ENCODE data around the gene UBL5.
A peak's percentile ranks its signal among the peaks of the same experiment; 100 is the strongest.

UBL5 gene

GRCh38 chr19:9847087-9847671 is 19.5 kb downstream of the UBL5 start:
- no peaks in the 10 kb centered on the region for H3K27me3 ChIP-seq (ENCODE audit: control insufficient read depth, insufficient read depth, low read length)
- H3K9ac ChIP-seq: no peak overlapping the region
- H3K9me3 ChIP-seq (ENCODE audit: control insufficient read depth, low read length): no peaks in the 10 kb centered on the region
- no peaks in the 10 kb centered on the region for H3K36me3 ChIP-seq (ENCODE audit: control insufficient read depth, insufficient read depth, low read length)
- no peak for TF ChIP-seq CTCF (IDR thresholded peaks at IDR 0.05)
- no peak overlapping the region for H3K27ac ChIP-seq
- H3K4me3 ChIP-seq (ENCODE audit: low read depth, low read length): no peak overlapping the region
- H3K79me2 ChIP-seq: peaks cover 21% of the 10 kb centered on the region
- H3K4me1 ChIP-seq: no peaks in the 10 kb centered on the region
- H3K4me2 ChIP-seq (ENCODE audit: low read length): no peak overlapping the region
- no peak overlapping the region for H2AFZ ChIP-seq

- TF ChIP-seq CTCF (IDR thresholded peaks at IDR 0.05): peak; percentile 55
- peaks cover 15% of the 10 kb centered on the region for H3K79me2 ChIP-seq
- H3K4me2 ChIP-seq (ENCODE audit: low read length): no peak overlapping the region
- no peak overlapping the region for H2AFZ ChIP-seq
- no peak overlapping the region for H3K27ac ChIP-seq
- no peaks in the 10 kb centered on the region for H3K36me3 ChIP-seq (ENCODE audit: control insufficient read depth, insufficient read depth, low read length)
- no peak overlapping the region for H3K4me3 ChIP-seq (ENCODE audit: low read depth, low read length)
- H3K27me3 ChIP-seq (ENCODE audit: control insufficient read depth, insufficient read depth, low read length): no peaks in the 10 kb centered on the region
- H3K9me3 ChIP-seq (ENCODE audit: control insufficient read depth, low read length): no peaks in the 10 kb centered on the region
- no peak overlapping the region for H3K9ac ChIP-seq
- H3K4me1 ChIP-seq: no peaks in the 10 kb centered on the region
Measured at GRCh38 chr19:9848060-9848459, 20.3 kb downstream of the UBL5 start.

DNA sequence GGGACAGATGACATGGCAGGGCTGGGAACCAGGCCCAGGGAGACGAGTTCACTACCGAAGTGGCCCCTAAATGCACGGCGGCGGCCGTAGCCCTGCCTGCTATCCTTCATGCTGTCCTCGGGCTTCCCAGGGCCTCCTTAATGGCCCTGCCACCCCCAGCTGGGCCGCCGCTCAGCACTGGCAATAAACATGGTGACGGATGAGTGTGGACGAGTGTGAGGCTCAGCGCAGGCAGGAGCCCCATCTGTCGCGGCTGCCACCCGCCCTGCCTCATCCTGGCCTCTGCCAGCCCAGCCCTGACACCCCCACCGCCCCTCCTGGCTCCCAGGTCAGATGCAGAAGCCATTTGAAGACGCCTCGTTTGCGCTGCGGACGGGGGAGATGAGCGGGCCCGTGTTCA is 21.0 kb downstream of the UBL5 start:
- Histone ChIP-seq H3K27ac (no peak overlapping the region), H3K9me3 (ENCODE audit: control insufficient read depth, low read length) (no peaks in the 10 kb centered on the region), H2AFZ (no peak overlapping the region), H3K79me2 (peaks cover 15% of the 10 kb centered on the region), H3K4me3 (ENCODE audit: low read depth, low read length) (no peak overlapping the region), H3K4me1 (no peaks in the 10 kb centered on the region), H3K4me2 (ENCODE audit: low read length) (no peak overlapping the region), H3K27me3 (ENCODE audit: control insufficient read depth, insufficient read depth, low read length) (no peaks in the 10 kb centered on the region), H3K36me3 (ENCODE audit: control insufficient read depth, insufficient read depth, low read length) (no peaks in the 10 kb centered on the region), H3K9ac (no peak overlapping the region)
- no peak for TF ChIP-seq CTCF (IDR thresholded peaks at IDR 0.05)

DNA sequence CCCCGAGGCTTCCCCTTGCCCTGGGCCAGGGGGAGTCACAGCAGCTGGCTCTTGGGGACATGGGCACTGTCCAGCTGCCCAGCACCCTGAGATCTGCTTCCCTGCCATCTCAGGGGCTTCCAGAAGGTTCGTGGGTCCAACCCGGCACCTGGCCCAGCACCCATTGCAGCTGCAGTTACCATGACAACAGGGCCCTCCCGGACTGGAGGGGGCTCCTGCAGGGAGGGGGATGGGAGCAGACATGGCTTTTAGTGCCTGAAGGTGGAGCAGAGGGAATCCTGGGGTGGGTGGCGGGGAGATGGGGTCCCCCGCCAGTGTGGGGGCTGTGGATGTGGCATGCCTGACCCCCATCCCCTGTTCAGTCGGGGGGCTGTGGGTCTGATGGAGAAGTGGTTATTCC is 22.1 kb downstream of the UBL5 start:
- Histone ChIP-seq H3K4me1 (no peaks in the 10 kb centered on the region), H3K79me2 (peaks cover 8% of the 10 kb centered on the region), H3K4me2 (ENCODE audit: low read length) (no peak overlapping the region), H3K36me3 (ENCODE audit: control insufficient read depth, insufficient read depth, low read length) (no peaks in the 10 kb centered on the region), H3K4me3 (ENCODE audit: low read depth, low read length) (no peak overlapping the region), H3K9ac (no peak overlapping the region), H2AFZ (no peak overlapping the region), H3K9me3 (ENCODE audit: control insufficient read depth, low read length) (no peaks in the 10 kb centered on the region), H3K27me3 (ENCODE audit: control insufficient read depth, insufficient read depth, low read length) (no peaks in the 10 kb centered on the region), H3K27ac (no peak overlapping the region)
- TF ChIP-seq CTCF (IDR thresholded peaks at IDR 0.05): no peak

- no peak for TF ChIP-seq CTCF (IDR thresholded peaks at IDR 0.05)
- no peak overlapping the region for H3K27ac ChIP-seq
- H3K36me3 ChIP-seq (ENCODE audit: control insufficient read depth, insufficient read depth, low read length): no peaks in the 10 kb centered on the region
Measured at GRCh38 chr19:9850235-9850959, 22.7 kb downstream of the UBL5 start.

More at GRCh38 chr19:9850235-9850959, 22.7 kb downstream of the UBL5 start:
- H2AFZ ChIP-seq: no peak overlapping the region
- H3K9ac ChIP-seq: no peak overlapping the region
- H3K79me2 ChIP-seq: peaks cover 5% of the 10 kb centered on the region
- H3K4me3 ChIP-seq (ENCODE audit: low read depth, low read length): no peak overlapping the region
- no peaks in the 10 kb centered on the region for H3K9me3 ChIP-seq (ENCODE audit: control insufficient read depth, low read length)
- H3K4me2 ChIP-seq (ENCODE audit: low read length): no peak overlapping the region
- no peaks in the 10 kb centered on the region for H3K4me1 ChIP-seq
- H3K27me3 ChIP-seq (ENCODE audit: control insufficient read depth, insufficient read depth, low read length): no peaks in the 10 kb centered on the region
